NCI-H1417 treated with DMSO at 0.1 percent for 48 hours (cell line): ENCODE measurements around the gene AKT2.

ENCODE experiments used
- DNase-seq: peaks from one replicate; lab custom pipeline; 2025; lab: John Stamatoyannopoulos, UW

Gene AKT2

DNA sequence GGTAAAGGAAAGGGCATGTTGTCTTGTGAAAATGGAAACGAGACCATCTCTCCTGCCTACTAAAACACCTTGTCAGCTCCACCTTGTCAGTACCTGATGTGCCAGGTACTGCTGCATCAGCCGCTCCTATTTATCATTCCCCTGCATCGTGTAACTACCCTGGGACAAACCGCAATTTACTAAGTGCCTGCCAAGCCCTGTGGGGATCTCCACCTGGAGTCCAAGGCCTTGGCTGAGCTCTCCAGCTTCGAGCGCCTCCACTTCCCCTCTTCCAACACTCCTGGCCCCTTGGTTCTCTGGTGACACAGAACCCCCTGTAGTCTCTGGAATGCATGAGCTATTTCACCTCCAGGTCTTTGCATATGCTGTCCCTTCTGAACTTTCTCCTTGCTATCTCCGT is 32.8 kb downstream of the AKT2 start:
- DNase-seq: no peak

GRCh38 chr19:40251991-40252390 is 33.2 kb downstream of the AKT2 start:
- no peak for DNase-seq

GRCh38 chr19:40251244-40251643 is 33.9 kb downstream of the AKT2 start:
- no peak for DNase-seq

DNA sequence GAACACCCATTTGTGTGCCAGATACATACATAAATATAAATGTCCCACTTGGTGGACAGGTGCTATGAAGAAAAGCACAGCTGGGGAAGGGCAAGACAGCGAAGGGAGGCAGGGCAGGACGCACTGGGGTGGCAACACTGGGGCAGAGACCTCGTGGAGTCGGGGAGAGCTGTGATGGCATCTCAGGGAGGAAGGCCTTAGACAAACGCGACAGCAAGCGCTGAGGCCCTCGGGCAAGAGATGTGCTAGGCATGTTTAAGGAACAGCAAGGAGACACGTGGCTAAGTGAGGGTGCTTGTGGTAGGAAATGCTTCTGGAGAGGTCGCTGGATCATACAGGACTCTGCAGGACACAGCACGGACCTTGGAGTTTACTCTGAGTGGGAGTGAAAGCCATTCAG is 35.4 kb downstream of the AKT2 start:
- DNase-seq: no peak

DNA sequence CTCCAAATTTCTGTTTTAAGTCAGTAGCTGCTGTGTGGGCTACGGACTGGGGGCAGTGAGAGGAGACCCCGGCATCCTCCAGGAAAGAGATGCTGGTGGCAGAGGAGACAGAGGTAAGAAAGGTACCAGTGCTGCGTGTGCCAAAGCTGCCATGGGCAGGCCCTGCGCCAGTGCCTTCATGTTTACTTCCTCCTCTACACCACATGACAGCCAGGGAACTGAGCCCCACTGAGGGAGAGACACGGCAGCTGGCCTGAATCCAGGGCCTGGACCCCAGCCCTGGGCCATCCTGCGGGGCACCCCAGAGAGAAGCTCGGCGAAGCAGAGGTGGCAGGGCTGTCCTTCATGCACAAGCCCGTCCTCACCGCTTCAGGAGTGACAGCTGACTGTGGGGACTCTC is 35.9 kb downstream of the AKT2 start:
- DNase-seq: no peak

- DNase-seq: no peak
Measured at GRCh38 chr19:40247735-40248262, 37.3 kb downstream of the AKT2 start.

DNA sequence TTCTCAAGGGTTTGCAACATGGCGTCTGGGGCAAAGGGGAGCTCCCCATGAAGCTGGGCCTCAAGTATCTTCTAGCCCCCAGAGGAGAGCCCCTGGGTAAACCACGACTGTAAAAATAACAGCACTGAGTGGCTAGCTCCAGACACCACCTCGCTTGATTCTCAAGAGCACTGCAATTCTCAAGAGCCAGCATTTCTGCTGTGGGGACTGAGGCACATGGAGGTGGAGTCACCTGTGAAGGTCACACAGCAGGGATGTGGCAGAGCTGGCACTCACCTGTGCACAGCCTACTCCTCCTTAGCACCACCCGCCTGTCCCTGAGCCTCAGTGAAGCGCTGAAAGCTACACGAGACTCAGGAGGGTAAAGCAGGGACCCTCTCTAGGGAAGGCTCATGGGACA is 38.0 kb downstream of the AKT2 start:
- no peak for DNase-seq

DNA sequence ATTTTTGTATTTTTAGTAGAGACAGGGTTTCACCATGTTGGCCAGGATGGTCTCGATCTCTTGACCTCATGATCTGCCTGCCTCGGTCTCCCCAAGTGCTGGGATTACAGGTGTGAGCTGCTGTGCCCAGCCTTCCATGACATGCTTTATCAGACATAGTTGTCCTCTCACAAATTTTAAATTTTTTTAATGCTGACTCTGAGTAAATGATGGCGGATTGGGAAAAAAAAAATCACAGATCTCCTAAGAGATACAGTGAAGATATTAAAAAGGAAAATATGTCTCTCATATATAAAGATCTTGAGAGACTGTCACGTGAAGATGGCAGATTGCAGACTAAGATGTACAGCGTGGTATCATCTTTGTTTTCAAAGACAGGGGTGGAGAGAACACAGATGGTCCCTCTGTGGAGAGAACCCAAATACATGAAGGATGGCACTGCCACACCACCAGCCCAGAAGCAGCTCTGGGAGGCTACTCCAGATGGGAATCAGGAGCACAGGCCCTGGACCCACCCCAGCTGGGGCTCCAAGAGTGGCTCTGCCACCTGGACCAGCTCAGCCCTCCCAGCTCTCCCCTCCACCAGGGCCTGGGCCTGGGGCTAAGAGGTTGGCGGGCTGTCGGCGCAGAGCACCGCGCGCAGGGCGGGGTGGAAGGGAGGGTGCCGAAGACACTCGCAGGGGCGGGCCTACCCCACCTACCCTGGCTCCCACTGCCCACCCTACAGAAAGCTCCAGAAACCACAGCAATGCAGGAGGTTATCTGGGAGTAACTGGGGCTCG is 38.7 kb downstream of the AKT2 start:
- DNase-seq: no peak

GRCh38 chr19:40245506-40246128 is 39.5 kb downstream of the AKT2 start:
- no peak for DNase-seq

- no peak for DNase-seq
Measured at GRCh38 chr19:40244579-40245317, 40.4 kb downstream of the AKT2 start.

- no peak for DNase-seq
Measured at GRCh38 chr19:40243181-40243580, 42.0 kb downstream of the AKT2 start.

DNA sequence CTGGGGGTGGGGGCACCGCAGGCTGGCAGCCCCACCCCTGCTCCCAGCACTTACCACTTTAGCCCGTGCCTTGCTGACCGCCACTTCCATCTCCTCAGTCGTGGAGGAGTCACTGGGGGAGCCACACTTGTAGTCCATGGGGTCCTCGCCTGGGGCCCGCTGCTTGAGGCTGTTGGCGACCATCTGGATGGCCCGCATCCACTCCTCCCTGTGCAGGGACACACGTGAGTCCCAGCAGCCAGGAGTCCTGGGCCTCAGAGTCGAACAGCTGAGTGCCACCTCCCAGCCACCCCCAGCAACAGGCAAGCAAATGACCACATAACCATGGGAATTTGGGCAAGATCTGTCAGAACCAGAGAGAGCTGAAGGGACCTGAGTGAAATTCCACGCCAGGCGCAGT is 42.7 kb downstream of the AKT2 start:
- DNase-seq: no peak

GRCh38 chr19:40241809-40242384 is 43.2 kb downstream of the AKT2 start:
- no peak for DNase-seq

GRCh38 chr19:40241125-40241808 is 43.9 kb downstream of the AKT2 start:
- DNase-seq: no peak

GRCh38 chr19:40240332-40240731 is 44.8 kb downstream of the AKT2 start:
- no peak for DNase-seq

- no peak for DNase-seq
Measured at GRCh38 chr19:40239415-40240226, 45.5 kb downstream of the AKT2 start.

DNA sequence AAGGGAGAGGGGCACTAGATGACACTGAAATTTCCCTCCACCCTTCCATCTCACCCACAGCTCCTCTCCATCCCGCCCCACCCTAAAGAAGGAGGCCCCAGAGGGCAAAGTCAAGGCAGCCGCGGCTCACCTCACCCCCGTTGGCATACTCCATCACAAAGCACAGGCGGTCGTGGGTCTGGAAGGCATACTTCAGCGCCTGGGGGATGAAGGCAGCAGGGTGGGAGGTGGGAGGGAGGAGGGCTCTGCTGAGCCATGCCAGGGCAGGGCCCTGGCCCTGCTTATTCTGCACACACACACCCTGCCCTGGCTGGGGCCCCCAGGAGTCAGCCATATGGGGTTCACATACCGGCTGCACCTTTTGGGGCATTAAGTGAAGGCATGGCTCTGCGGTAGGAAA is 46.4 kb downstream of the AKT2 start:
- DNase-seq: no peak

GRCh38 chr19:40237791-40238190 is 47.4 kb downstream of the AKT2 start:
- DNase-seq: no peak

- DNase-seq: no peak
Measured at GRCh38 chr19:40236366-40236765, 48.8 kb downstream of the AKT2 start.

DNA sequence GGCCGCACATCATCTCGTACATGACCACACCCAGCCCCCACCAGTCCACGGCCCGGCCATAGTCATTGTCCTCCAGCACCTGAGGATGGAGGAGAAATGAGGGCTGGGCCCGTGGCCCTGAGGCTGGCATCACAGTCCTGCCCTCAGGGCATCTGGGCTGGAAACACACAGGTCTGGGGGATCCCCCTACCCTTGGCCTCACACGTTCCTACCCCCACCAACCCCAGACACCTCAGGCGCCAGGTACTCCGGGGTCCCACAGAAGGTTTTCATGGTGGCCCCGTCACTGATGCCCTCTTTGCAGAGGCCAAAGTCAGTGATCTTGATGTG is 49.2 kb downstream of the AKT2 start:
- DNase-seq: no peak
